Renal cortex interstitium (tissue), 11 donors: ENCODE measurements around the gene IFNL2. TPM values are rescaled to one million over a fixed set of nuclear protein-coding genes. Genes with fewer than 3 reads are reported as not detected.
"Not testable (repeated sequence)": the region's sequence is repeated elsewhere in the genome, so short reads cannot be mapped to it uniquely, and the experiment has no call there.

Experiments
- DNase-seq, 11 donors: peaks; one replicate each; pipeline ENCODE4 v3.0.0-alpha.2; 2013; ENCODE audit warnings: low read depth in 9 of 11, low spot score in 4 of 11; ENCODE audit errors: extremely low read depth in 1 of 11
- polyA plus RNA-seq, 3 donors: library from polyadenylated mRNA; unstranded; fragments of 120-200 nt; gene quantifications; one replicate each; pipeline ENCODE4 v1.2.1, GENCODE V29; 2013; ENCODE audit not compliant: insufficient read length in 3 of 3

The IFNL2 gene
- polyA plus RNA-seq, 3 donors = not detected

- DNase-seq = no peak
Measured at GRCh38 chr19:39251081-39251480, 17.1 kb upstream of the IFNL2 start.

- DNase-seq = no peak
Measured at GRCh38 chr19:39251846-39252245, 16.4 kb upstream of the IFNL2 start.

DNA sequence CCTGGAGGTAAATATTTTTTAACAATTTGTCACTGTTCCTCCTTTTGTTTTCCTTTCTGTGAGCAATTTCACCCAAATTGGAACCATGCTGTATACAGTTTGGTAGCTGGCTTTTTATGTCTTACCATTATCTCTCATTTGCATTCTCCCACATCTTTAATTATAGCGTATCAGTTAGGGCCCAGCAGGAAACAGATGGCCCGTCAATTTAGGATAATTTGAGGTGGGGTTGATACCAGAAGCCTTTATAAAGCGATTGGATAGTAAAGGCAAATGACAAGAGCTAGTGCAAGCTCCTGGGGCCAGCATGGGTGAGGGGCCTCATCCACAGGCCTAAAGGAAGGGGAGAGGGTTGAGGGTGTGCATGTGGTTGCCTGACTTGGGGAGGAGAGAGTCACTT, 15.7 kb upstream of the IFNL2 start:
- no peak for DNase-seq

DNA sequence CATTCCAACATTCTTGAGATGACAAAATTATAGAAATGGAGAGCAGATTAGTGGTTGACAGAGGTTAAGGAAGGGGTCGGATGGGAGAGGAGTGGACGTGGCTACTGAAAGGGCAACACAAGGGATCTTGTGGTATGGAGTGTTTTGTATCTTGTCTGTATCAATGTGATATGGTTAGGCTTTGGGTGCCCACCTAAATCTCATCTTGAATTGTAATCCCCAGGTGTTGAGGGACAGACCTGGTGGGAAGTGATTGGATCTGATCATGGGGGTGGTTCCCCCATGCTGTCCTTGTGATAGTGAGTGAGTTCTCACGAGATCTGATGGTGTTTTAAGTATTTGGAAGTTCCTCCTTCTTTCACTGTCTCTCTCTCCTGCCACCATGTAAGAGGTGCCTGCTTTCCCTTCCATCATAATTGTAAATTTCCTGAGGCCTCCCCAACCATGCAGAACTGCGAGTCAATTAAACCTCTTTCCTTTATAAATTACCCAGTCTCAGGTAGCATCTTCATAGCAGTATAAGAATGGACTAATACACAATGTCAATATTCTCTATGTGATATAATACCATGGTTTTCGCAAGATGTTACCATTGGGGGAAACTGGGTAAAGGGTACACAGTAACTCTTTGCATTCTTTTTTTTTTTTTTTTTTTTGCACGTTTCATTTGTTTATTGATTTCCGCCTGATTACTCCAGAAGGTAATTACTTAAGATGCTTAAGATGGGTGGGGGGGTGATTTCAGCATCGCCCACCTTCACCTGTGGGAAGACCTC, 14.6 kb upstream of the IFNL2 start:
- no peak for DNase-seq

DNA sequence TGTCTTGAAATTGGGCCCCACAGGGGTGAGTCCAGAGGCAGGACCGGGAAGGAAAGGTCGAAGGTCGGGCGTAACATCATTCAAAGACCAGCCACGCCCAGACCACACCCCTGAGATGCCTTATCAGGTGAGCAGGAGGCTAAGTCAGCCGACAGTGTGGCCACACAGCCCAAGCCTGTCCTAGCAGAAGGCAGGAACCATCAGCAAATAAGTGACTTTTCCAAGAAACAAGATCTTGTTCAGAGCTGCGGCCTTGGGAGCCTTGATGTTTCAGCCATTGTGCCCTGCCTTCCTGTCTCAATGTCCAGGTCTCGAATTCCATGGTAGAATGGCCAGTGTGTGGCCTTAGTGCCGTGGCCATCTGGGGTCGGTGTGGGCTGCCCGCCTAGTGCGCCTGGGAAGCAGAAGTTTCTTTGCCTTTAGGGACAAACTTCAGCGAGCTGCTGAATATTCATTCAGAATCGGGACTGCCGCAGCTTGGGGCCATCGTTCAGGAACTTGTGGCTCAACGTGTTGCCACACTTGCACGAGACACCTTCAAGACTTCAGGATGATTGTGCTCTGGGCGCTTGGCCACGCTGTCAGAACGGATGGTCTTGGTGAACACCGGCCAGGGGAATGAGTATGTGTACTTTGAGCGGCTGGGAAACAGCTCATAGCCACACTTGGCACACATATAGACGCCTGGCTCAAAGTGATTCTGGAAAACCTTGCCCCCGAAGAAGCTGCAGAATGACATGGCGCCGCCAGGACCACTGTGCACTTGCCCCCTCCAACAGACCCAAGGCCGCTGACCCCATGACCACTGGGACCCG, 13.5 kb upstream of the IFNL2 start:
- no peak for DNase-seq

DNA sequence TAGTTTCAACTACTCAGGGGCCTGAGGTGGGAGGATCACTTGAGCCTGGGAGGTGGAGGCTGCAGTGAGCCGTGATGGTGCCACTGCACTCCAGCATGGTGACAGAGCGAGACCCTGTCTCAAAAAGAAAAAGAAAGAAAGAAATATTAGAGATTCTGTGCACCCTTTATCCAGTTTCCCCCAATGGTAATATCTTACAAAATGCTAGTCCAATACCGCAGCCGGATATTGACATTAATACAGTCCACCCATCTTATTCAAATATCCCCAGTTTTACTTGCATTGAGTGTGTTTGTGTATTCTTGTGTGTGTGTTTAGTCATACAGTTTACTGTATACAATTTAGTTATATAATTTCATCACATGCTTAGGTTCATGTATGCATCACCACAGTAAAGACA, 11.0 kb upstream of the IFNL2 start:
- no peak for DNase-seq

GRCh38 chr19:39261704-39262103, 6.5 kb upstream of the IFNL2 start:
- DNase-seq = no peak

DNA sequence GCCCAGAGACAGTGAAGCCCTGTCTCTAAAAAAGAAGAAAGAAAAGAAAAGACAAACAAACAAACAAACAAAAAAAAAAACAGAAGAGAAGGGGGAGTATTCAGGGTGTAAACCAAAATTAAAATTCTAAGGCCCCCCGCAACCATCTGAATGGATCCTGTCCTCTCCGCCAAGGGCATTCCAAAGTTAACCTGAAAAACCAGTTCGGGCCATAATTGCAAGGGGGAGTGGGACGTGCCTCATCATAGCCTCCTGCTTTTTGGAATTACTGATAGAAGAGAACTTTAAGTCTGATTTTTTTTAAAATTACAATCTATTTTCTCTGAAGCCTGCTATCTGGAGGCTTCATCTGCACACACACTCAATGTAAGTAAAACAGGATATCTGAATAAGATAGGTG, 5.7 kb upstream of the IFNL2 start:
- DNase-seq = no peak

- DNase-seq = no peak
Measured at GRCh38 chr19:39263912-39264305, 4.3 kb upstream of the IFNL2 start.

DNA sequence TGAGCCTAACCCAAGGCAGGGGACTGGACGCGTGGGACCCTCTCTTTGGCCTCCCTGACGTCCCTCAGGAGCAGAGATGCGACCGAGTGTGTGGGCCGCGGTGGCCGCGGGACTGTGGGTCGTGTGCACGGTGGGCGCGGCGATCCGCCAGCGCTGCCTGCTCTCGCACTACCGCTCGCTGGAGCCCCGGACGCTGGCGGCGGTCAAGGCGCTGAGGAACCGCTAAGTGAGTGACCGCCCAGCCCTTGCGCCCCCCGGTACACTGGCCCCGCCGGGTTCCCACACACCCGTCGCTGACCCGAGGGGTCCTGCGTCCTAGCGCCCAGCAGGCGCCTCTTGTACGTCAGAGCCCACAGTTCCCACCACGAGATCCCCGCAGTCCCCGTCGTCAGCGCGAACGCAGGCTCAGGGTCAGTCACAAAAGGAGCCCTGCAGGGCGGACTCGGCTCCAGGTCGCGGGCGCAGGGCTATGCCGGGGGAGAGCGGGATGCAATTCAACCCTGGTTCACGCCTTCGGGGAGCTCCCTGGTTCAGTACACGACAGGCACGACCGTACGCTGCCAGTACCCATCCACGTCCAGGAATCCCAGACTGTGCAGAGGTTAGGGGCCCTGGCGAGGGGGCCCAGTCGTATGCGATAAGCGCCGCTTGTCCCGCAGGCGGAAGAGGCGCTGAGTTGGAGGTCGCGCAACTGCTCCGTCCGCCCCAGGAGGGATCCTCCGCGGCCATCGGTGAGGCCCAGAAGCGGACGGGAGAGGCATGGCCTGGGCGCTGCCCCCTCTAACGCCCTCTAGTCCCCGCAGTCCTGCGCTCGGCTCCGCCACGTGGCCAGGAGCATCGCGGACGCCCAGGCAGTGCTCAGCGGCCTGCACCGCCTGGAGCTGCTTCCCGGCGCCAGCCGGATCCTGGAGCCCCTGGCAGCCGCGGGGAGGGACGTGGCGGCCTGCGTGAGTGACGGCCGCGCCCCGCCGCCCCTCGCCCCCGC, 3.6 kb upstream of the IFNL2 start:
- DNase-seq = no peak

- no peak for DNase-seq
Measured at GRCh38 chr19:39265321-39265916, 2.8 kb upstream of the IFNL2 start.

- DNase-seq = not testable (repeated sequence)
Measured at GRCh38 chr19:39268531-39269223, 481 bp downstream of the IFNL2 start.

GRCh38 chr19:39269369-39269768, 1.2 kb downstream of the IFNL2 start:
- not testable (repeated sequence) for DNase-seq

DNA sequence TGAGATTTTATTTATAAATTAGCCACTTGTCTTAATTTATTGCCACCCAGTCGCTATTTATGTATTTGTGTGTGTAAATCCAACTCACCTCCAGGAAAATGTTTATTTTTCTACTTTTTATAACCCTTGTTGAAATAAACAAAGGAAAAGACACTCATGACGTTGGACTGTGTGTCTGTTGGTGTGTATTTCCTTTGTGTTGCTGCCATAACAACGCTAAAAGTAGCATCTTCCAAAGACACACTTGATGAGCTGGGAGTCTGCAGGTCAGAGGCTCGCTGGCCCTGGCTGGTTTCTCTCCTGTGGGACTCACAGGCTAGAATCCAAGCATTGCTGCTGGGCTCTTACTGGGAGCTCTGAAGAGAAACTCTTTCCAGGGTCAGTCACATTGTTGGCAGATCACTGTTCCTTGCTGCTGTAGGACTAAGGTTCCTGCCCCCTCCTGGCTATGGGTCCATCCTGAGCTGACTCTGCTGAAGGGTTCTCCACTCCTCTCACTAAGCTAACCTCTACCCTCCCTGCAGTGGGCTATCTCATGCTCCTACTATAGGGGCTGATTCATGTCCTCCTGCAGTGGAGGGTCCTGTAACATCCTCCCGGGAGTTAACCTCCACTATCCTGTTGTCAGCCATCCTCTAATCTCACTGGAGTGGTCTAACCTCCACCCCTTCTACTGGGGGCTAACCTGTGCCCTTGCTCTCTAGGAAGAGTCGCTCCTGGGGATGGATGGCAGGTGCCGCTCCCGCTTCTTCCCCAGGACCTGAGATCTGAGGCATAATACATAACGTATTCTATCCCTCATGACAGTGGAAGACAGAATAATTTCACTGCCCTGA, 2.1 kb downstream of the IFNL2 start:
- DNase-seq = no peak

DNA sequence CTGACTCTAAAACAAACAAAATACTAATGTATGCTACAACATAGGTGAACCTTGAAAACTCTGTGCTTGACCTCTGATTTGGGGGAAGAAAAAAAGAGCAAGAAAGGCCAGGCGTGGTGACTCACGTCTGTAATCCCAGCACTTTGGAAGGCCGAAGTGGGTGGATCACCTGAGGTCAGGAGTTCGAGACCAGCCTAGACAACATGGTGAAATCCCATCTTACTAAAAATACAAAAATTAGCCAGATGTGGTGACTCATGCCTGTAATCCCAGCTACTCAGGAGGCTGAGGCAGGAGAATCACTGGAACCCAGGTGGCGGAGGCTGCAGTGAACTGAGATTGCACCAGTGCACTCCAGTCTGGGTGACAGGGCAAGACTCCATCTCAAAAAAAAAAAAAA, 5.7 kb downstream of the IFNL2 start:
- DNase-seq = not testable (repeated sequence)

GRCh38 chr19:39275578-39275977, 7.4 kb downstream of the IFNL2 start:
- no peak for DNase-seq

DNA sequence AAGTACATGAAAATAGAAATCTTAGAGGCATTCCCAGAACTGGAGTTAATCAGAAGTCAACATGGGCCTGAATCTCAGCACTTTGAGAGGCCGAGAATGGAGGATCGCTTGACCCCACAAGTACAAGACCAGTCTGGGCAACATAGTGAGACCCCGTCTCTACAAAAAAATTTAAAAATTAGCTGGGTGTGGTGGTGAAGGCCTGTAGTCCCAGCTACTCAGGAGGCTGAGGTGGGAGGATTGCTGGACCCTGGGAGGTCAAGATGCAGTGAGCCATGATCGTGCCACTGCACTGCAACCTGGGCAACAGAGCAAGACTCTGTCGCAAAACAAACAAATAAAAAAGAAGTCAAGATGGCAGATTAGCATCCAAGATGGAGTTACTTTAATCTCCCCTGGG, 8.5 kb downstream of the IFNL2 start:
- DNase-seq = no peak

- no peak for DNase-seq
Measured at GRCh38 chr19:39277598-39277997, 9.4 kb downstream of the IFNL2 start.
